GM12864 (cell line): ENCODE results near the gene DIAPH2.

Source experiments
- DNase-seq: peaks from one replicate; pipeline ENCODE4 v3.0.0-alpha.2; 2011; ENCODE audit warnings: low read depth
- H3K4me3 ChIP-seq: 2 replicates; pipeline ENCODE4 v1.5.1; 2011; ENCODE audit warnings: mild to moderate bottlenecking, low read depth, low read length, control low read depth
- TF ChIP-seq, protein P1 (sequence below): IDR thresholded peaks from 2 replicates; pipeline ENCODE4 v1.5.1; 2011; ENCODE audit warnings: low read depth, mild to moderate bottlenecking, moderate library complexity, low read length, control low read depth, inconsistent platforms; ENCODE audit errors: missing control alignments

DIAPH2 gene

DNA sequence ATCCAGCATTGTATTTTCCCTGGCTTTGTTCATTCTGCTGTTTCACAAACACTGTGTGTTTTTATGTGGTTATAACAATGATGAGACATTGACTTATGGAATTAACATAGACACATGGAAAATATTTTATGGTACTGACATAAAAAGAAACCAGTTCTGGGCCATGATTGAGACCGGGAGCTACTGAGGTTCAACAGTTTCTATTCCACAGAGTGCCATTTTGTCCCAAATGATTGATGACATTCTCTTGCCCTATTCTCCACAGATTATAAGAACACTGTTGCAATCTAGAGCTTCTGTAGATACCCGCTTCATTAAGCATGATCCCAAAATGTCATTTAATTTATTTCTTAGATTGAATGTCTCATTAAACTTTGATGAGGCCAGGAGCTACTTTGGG, 525.9 kb downstream of the DIAPH2 start:
- H3K4me3 ChIP-seq: no peak overlapping the region
- TF ChIP-seq, protein P1, sequence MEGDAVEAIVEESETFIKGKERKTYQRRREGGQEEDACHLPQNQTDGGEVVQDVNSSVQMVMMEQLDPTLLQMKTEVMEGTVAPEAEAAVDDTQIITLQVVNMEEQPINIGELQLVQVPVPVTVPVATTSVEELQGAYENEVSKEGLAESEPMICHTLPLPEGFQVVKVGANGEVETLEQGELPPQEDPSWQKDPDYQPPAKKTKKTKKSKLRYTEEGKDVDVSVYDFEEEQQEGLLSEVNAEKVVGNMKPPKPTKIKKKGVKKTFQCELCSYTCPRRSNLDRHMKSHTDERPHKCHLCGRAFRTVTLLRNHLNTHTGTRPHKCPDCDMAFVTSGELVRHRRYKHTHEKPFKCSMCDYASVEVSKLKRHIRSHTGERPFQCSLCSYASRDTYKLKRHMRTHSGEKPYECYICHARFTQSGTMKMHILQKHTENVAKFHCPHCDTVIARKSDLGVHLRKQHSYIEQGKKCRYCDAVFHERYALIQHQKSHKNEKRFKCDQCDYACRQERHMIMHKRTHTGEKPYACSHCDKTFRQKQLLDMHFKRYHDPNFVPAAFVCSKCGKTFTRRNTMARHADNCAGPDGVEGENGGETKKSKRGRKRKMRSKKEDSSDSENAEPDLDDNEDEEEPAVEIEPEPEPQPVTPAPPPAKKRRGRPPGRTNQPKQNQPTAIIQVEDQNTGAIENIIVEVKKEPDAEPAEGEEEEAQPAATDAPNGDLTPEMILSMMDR: no peak
- DNase-seq: no peak

DNA sequence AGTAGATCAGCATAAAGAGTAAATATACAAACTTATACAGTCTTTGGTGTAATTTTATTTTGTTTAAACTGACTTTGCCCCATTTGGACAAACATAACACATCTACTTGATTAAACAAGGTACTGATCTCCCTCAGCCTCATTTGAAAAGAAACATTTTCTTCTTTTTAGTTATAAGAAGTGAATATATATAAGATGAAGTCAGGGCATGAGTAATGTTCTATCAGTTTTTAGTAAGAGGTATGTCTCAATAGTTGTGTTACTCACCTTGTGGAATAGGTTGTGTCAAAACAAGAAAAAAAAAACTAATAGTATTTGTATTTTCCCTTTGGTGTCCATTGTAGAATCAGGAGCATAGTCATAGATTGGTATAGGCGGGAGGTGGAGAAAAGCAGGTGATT, 526.4 kb downstream of the DIAPH2 start:
- no peak for DNase-seq

DNA sequence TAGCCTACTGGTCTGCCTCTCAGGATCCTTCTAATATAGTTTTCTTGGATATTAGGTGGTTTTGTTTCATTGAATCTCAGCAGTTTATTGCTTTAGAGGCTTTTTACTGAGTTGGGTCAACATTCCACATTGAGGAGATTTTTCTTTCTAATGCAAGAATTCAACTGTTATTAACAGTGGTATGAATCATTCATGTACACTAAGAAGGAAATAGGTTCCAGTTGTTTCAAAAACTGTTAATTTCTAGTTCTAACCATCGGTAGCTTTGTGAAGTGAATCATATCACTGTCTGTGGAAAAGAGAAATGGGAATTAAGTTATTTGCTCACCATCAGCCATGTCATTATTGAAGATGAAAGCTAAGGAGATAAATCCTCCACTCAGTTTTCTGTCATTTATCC, 530.5 kb downstream of the DIAPH2 start:
- no peak overlapping the region for H3K4me3 ChIP-seq
- TF ChIP-seq, protein P1: no peak
- no peak for DNase-seq

More for the DNA sequence above, 526.4 kb downstream of the DIAPH2 start:
- TF ChIP-seq, protein P1: no peak
- no peak overlapping the region for H3K4me3 ChIP-seq

DNA sequence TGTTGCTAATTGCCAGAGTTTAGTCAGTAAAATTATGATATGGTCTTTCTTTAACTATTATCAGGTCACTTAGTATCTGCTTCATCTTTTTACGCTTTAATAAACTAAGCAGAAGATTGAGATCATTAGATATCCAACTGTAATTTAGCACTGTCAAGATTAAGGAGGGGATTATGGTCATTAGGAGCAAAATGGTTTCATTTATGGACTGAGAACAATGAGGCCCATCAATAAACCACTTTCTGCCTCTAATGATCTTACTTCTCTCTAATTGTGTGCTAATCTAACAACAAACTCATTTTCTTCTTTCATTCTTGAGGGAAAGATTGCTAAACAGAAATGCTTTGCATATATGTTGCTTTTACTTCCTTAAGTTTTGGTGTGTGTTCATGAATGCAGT, 539.5 kb downstream of the DIAPH2 start:
- no peak for DNase-seq
- TF ChIP-seq, protein P1: no peak
- no peak overlapping the region for H3K4me3 ChIP-seq

DNA sequence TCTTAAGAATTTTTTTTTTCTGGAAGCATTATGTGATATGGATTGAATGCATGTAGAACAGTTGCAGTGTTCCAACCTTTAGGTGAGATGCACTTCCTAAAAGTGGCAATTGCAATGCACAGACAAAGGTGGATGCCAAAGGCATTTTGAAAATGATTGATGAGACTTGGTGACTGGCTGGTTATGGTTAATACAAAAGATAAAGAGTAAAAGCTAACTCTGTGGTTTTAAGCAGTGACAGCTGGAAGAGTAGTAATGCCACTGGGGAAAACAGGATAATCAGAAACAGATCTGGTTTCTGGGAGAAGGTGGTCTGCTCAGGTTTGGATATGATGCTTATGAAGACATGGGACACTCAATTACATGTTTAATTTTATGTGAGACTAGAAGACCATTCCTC, 544.7 kb downstream of the DIAPH2 start:
- H3K4me3 ChIP-seq: no peak overlapping the region
- no peak for DNase-seq
- TF ChIP-seq, protein P1: no peak

DNA sequence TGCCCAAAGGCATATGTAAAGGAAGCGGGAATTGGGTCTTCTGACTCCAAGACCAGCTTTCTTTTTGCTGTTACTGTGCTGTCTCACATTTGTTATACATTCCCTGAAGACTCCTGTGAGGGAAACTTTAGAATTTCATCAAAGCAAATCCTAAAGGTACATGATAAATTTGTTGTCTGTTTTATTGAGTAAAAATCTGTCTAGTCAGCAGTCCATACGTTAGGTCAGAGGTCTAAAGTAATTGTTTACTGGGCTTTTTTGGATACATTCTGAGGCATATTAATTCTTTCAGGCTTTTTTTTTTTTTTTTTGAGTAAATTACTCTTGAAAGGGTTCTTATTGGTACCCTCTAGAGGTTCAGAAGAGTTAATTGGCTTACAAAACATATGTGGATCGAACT, 546.3 kb downstream of the DIAPH2 start:
- no peak overlapping the region for H3K4me3 ChIP-seq
- TF ChIP-seq, protein P1: no peak
- no peak for DNase-seq

DNA sequence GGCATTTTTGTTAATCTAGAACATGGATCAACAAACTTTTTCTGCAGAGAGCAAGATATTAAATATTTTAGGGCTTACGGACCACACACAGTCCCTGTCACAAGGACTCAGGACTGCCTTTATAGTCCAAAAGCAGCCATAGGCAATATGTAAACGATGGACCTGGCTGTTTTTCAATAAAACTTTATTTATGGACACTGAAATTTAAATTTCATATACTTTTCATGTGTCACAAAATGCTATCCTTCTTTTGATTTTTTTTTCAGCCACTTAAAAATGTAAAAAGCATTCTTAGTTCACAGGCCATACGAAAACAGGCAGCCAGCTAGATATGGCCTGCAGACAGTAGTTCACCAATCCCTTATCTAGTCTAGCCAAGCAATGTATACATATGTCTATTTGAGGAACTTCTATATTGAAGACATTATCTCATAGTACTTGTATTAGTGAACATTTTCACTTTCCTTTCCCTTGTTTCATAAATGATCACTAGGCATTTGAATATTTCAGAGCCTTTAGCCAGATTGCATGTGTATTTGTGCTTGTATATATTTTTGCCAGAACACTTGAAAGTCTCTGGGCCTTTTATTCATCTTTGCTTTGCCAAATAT, 549.9 kb downstream of the DIAPH2 start:
- peak; percentile 7 for DNase-seq
- TF ChIP-seq, protein P1: no peak
- H3K4me3 ChIP-seq: no peak overlapping the region
